CD4-positive, CD25-positive, alpha-beta regulatory T cell (primary cell): Measurements from ENCODE around the gene PLXNA4. TPM values are rescaled to one million over a fixed set of nuclear protein-coding genes. Genes with fewer than 3 reads are reported as not detected.

Experiments
- ATAC-seq, 2 donors: fragments of 150-1000 bp; cut with Tn5 transposase; one replicate each; pipeline ENCODE4 v1.10.0; 2021; ENCODE audit warnings: low read depth in 2 of 2, moderate number of reproducible peaks in 2 of 2, moderate library complexity in 1 of 2
- DNase-seq, 3 donors: peaks; one replicate each; pipeline versions ENCODE4 v3.0.0 to v3.0.0-alpha.2; 2012 to 2022; ENCODE audit warnings: mixed read lengths in 1 of 3
- H3K27ac ChIP-seq: one replicate; pipeline ENCODE4 v1.7.0; 2013; ENCODE audit warnings: mild to moderate bottlenecking, low read length; ENCODE audit not compliant: insufficient read depth, poor library complexity, severe bottlenecking
- H3K27me3 ChIP-seq: one replicate; pipeline ENCODE4 v1.7.0; 2013; ENCODE audit warnings: low read length; ENCODE audit not compliant: control insufficient read depth, insufficient read depth
- H3K36me3 ChIP-seq: one replicate; pipeline ENCODE4 v1.7.0; 2013; ENCODE audit warnings: mild to moderate bottlenecking, low read length, moderate library complexity; ENCODE audit not compliant: control insufficient read depth, insufficient read depth
- H3K4me1 ChIP-seq: 2 replicates; pipeline ENCODE4 v1.7.0; 2013; ENCODE audit warnings: mild to moderate bottlenecking, low read length; ENCODE audit not compliant: insufficient read depth, control insufficient read depth, poor library complexity, severe bottlenecking
- H3K4me3 ChIP-seq: one replicate; pipeline ENCODE4 v1.7.0; 2013; ENCODE audit warnings: low read depth, mild to moderate bottlenecking, low read length, moderate library complexity
- H3K9me3 ChIP-seq, 2 experiments: 1 replicate in 1 of 2; 2 replicates in 1 of 2; pipeline ENCODE4 v1.7.0; 2013; ENCODE audit warnings: low read length in 2 of 2, mild to moderate bottlenecking in 1 of 2, moderate library complexity in 1 of 2; ENCODE audit not compliant: control insufficient read depth in 2 of 2
- H3K27ac Mint-ChIP-seq, 3 donors: one replicate each; pipeline ENCODE4 v1.8.0; 2020 to 2022; ENCODE audit warnings: mild to moderate bottlenecking in 3 of 3, mixed read lengths in 3 of 3, moderate library complexity in 2 of 3
- H3K27me3 Mint-ChIP-seq: one replicate; pipeline ENCODE4 v1.8.0; 2022; ENCODE audit warnings: mild to moderate bottlenecking, mixed read lengths
- H3K36me3 Mint-ChIP-seq: one replicate; pipeline ENCODE4 v1.8.0; 2020; ENCODE audit warnings: mixed read lengths
- H3K4me1 Mint-ChIP-seq, 4 donors: one replicate each; pipeline ENCODE4 v1.8.0; 2020 to 2022; ENCODE audit warnings: mixed read lengths in 4 of 4, mild to moderate bottlenecking in 1 of 4
- H3K4me3 Mint-ChIP-seq, 4 donors: one replicate each; pipeline ENCODE4 v1.8.0; 2020 to 2022; ENCODE audit warnings: mild to moderate bottlenecking in 4 of 4, mixed read lengths in 4 of 4, moderate library complexity in 3 of 4
- H3K9me3 Mint-ChIP-seq, 7 donors: one replicate each; pipeline ENCODE4 v1.8.0; 2020 to 2022; ENCODE audit warnings: mixed read lengths in 7 of 7, mild to moderate bottlenecking in 3 of 7, moderate library complexity in 2 of 7
- polyA plus RNA-seq, 4 donors: library from polyadenylated mRNA; unstranded; fragments of 300-500 nt; fragmentation: Illumina TruSeq; gene quantifications; one replicate each; pipeline ENCODE4 v1.2.3, GENCODE V29; 2021
- total RNA-seq: library from RNA; stranded (reverse); gene quantifications from one replicate; pipeline ENCODE4 v1.2.3, GENCODE V29; 2022

PLXNA4 gene
- total and polyA plus RNA-seq, 5 donors from 2014 or later = 0.27 TPM; not detected in 4

- ATAC-seq (no peak), DNase-seq (no peak)
- no peak overlapping the region for H3K4me3 Mint-ChIP-seq
- peaks cover 8% of the 10 kb centered on the region for H3K27me3 Mint-ChIP-seq
- Histone ChIP-seq H3K27ac (no peak overlapping the region), H3K4me1 (no peaks in the 10 kb centered on the region), H3K9me3 (peaks cover 0 to 13% of the 10 kb centered on the region in 2 experiments), H3K36me3 (no peaks in the 10 kb centered on the region), H3K4me3 (no peak overlapping the region), H3K27me3 (no peaks in the 10 kb centered on the region)
- no peaks in the 10 kb centered on the region for H3K36me3 Mint-ChIP-seq
- H3K4me1 Mint-ChIP-seq = no peaks in the 10 kb centered on the region
- H3K27ac Mint-ChIP-seq = no peak overlapping the region
- peaks cover 0 to 21% (median 5%) of the 10 kb centered on the region in 7 donors for H3K9me3 Mint-ChIP-seq
These were observed 28.4 kb downstream of the PLXNA4 start for GRCh38 chr7:132547821-132548220.

GRCh38 chr7:132546366-132547127 is 29.7 kb downstream of the PLXNA4 start:
- Histone ChIP-seq H3K27ac (no peak overlapping the region), H3K4me3 (no peak overlapping the region), H3K27me3 (no peaks in the 10 kb centered on the region), H3K36me3 (no peaks in the 10 kb centered on the region), H3K4me1 (no peaks in the 10 kb centered on the region), H3K9me3 (peaks cover 0 to 13% of the 10 kb centered on the region in 2 experiments)
- ATAC-seq (no peak), DNase-seq (no peak)
- no peaks in the 10 kb centered on the region for H3K36me3 Mint-ChIP-seq
- H3K4me1 Mint-ChIP-seq = no peaks in the 10 kb centered on the region
- no peak overlapping the region for H3K27ac Mint-ChIP-seq
- peaks cover 8% of the 10 kb centered on the region for H3K27me3 Mint-ChIP-seq
- no peak overlapping the region for H3K4me3 Mint-ChIP-seq
- H3K9me3 Mint-ChIP-seq = peaks cover 0 to 15% (median 4%) of the 10 kb centered on the region in 7 donors

- no peaks in the 10 kb centered on the region for H3K4me1 Mint-ChIP-seq
- peaks cover 0 to 6% of the 10 kb centered on the region in 2 experiments for H3K9me3 ChIP-seq
- DNase-seq = no peak
- ATAC-seq = no peak
- no peaks in the 10 kb centered on the region for H3K4me1 ChIP-seq
- H3K36me3 Mint-ChIP-seq = no peaks in the 10 kb centered on the region
- peaks cover 0 to 7% (median under 1%) of the 10 kb centered on the region in 7 donors for H3K9me3 Mint-ChIP-seq
- H3K27ac Mint-ChIP-seq = no peak overlapping the region
- no peak overlapping the region for H3K4me3 Mint-ChIP-seq
- H3K27ac ChIP-seq = no peak overlapping the region
- H3K27me3 Mint-ChIP-seq = peaks cover 8% of the 10 kb centered on the region
- H3K27me3 ChIP-seq = no peaks in the 10 kb centered on the region
- no peak overlapping the region for H3K4me3 ChIP-seq
- H3K36me3 ChIP-seq = no peaks in the 10 kb centered on the region
These were observed 30.5 kb downstream of the PLXNA4 start for GRCh38 chr7:132545756-132546155.

GRCh38 chr7:132544999-132545398 is 31.3 kb downstream of the PLXNA4 start:
- H3K27ac Mint-ChIP-seq = no peak overlapping the region
- H3K4me3 ChIP-seq = no peak overlapping the region
- H3K4me1 ChIP-seq = no peaks in the 10 kb centered on the region
- no peaks in the 10 kb centered on the region for H3K36me3 Mint-ChIP-seq
- ATAC-seq (no peak), DNase-seq (no peak)
- peaks cover 0 to 4% (median 0%) of the 10 kb centered on the region in 7 donors for H3K9me3 Mint-ChIP-seq
- peaks cover 8% of the 10 kb centered on the region for H3K27me3 Mint-ChIP-seq
- no peak overlapping the region for H3K27ac ChIP-seq
- no peaks in the 10 kb centered on the region for H3K27me3 ChIP-seq
- peaks cover 0 to 5% of the 10 kb centered on the region in 2 experiments for H3K9me3 ChIP-seq
- no peaks in the 10 kb centered on the region for H3K36me3 ChIP-seq
- no peaks in the 10 kb centered on the region for H3K4me1 Mint-ChIP-seq
- peak overlapping the region in 1 of 4 donors; percentile 75 for H3K4me3 Mint-ChIP-seq

GRCh38 chr7:132544025-132544424 is 32.2 kb downstream of the PLXNA4 start:
- DNase-seq (no peak), ATAC-seq (no peak)
- peaks cover 0 to 4% (median 0%) of the 10 kb centered on the region in 7 donors for H3K9me3 Mint-ChIP-seq
- H3K27ac Mint-ChIP-seq = no peak overlapping the region
- Histone ChIP-seq H3K4me1 (no peaks in the 10 kb centered on the region), H3K36me3 (no peaks in the 10 kb centered on the region), H3K4me3 (no peak overlapping the region), H3K9me3 (peaks cover 0 to 5% of the 10 kb centered on the region in 2 experiments), H3K27me3 (no peaks in the 10 kb centered on the region), H3K27ac (no peak overlapping the region)
- no peak overlapping the region for H3K4me3 Mint-ChIP-seq
- H3K36me3 Mint-ChIP-seq = no peaks in the 10 kb centered on the region
- peaks cover 8% of the 10 kb centered on the region for H3K27me3 Mint-ChIP-seq
- H3K4me1 Mint-ChIP-seq = no peaks in the 10 kb centered on the region

GRCh38 chr7:132542895-132543294 is 33.4 kb downstream of the PLXNA4 start:
- H3K27ac ChIP-seq = no peak overlapping the region
- Mint-ChIP-seq H3K9me3 (peaks cover 0 to 4% (median 0%) of the 10 kb centered on the region in 7 donors), H3K36me3 (no peaks in the 10 kb centered on the region), H3K4me1 (no peaks in the 10 kb centered on the region), H3K27me3 (peaks cover 4% of the 10 kb centered on the region), H3K4me3 (no peak overlapping the region), H3K27ac (no peak overlapping the region)
- H3K36me3 ChIP-seq = no peaks in the 10 kb centered on the region
- ATAC-seq (no peak), DNase-seq (no peak)
- H3K27me3 ChIP-seq = no peaks in the 10 kb centered on the region
- peaks cover 0 to 5% of the 10 kb centered on the region in 2 experiments for H3K9me3 ChIP-seq
- no peak overlapping the region for H3K4me3 ChIP-seq
- H3K4me1 ChIP-seq = no peaks in the 10 kb centered on the region

GRCh38 chr7:132541656-132542055 is 34.6 kb downstream of the PLXNA4 start:
- Histone ChIP-seq H3K9me3 (peaks cover 0 to 5% of the 10 kb centered on the region in 2 experiments), H3K27me3 (no peaks in the 10 kb centered on the region), H3K4me3 (no peak overlapping the region), H3K36me3 (no peaks in the 10 kb centered on the region), H3K4me1 (no peaks in the 10 kb centered on the region), H3K27ac (no peak overlapping the region)
- Mint-ChIP-seq H3K27ac (no peak overlapping the region), H3K36me3 (no peaks in the 10 kb centered on the region), H3K4me3 (no peak overlapping the region), H3K27me3 (no peaks in the 10 kb centered on the region), H3K4me1 (no peaks in the 10 kb centered on the region), H3K9me3 (peaks cover 0 to 4% (median 0%) of the 10 kb centered on the region in 7 donors)
- DNase-seq (no peak), ATAC-seq (no peak)
